Panc1 (cell line): Measurements from ENCODE around the gene ERICH6B. TPM values are rescaled to one million over a fixed set of nuclear protein-coding genes. Genes with fewer than 3 reads are reported as not detected.

Experiments used
- ATAC-seq: fragments of 200-7000 bp; cut with Tn5 transposase; 2 replicates; pipeline ENCODE4 v1.9.1; 2020; ENCODE audit warnings: mild to moderate bottlenecking, moderate library complexity
- BruUV-seq: library from RNA; stranded (reverse); fragments of 400-500 nt; replicated peaks from 2 replicates; lab custom pipeline; 2021; lab: Mats Ljungman, UMichigan
- CTCF ChIA-PET: fragments of 300-600 bp; sonication (Branson Sonifier 250); formaldehyde crosslinking; loops from one replicate; lab custom pipeline; 2022; ENCODE audit warnings: antibody characterized with exemption; lab: Charles Lee
- POLR2A ChIA-PET: fragments of 300-600 bp; sonication (Branson Sonifier 250); formaldehyde crosslinking; loops from one replicate; lab custom pipeline; 2022; ENCODE audit warnings: antibody characterized with exemption; lab: Charles Lee
- DNase-seq: peaks from one replicate; pipeline ENCODE4 v3.0.0-alpha.2; 2010; ENCODE audit warnings: low read depth, low spot score
- H3K27ac ChIP-seq: 2 replicates; pipeline ENCODE4 v1.5.1; 2011; ENCODE audit warnings: mild to moderate bottlenecking, low read length, inconsistent platforms
- H3K27me3 ChIP-seq: fragments of 200-500 bp; sonication (Bioruptor generic); 2 replicates; pipeline ENCODE4 v1.6.0; 2014; ENCODE audit warnings: low read length, inconsistent platforms; ENCODE audit not compliant: control insufficient read depth, insufficient read depth
- H3K36me3 ChIP-seq: fragments of 200-500 bp; sonication (Bioruptor generic); 2 replicates; pipeline ENCODE4 v1.5.1; 2014; ENCODE audit warnings: inconsistent platforms, mild to moderate bottlenecking, low read length, moderate library complexity; ENCODE audit not compliant: control insufficient read depth, insufficient read depth
- H3K4me1 ChIP-seq: 2 replicates; pipeline ENCODE4 v1.5.1; 2011; ENCODE audit warnings: inconsistent platforms, mild to moderate bottlenecking, low read length, moderate library complexity; ENCODE audit not compliant: control insufficient read depth, insufficient read depth
- H3K4me3 ChIP-seq, 2 experiments: 2 replicates each; pipeline ENCODE4 v1.5.1; 2011 to 2012; ENCODE audit warnings: low read depth in 2 of 2, low read length in 2 of 2, mild to moderate bottlenecking in 2 of 2, inconsistent platforms in 1 of 2, moderate library complexity in 1 of 2
- H3K9me3 ChIP-seq: fragments of 200-500 bp; sonication (Bioruptor generic); 2 replicates; pipeline ENCODE4 v1.5.1; 2014; ENCODE audit warnings: low read depth, mild to moderate bottlenecking, inconsistent platforms, low read length, moderate library complexity; ENCODE audit not compliant: control insufficient read depth, insufficient read depth
- CTCF ChIP-seq: fragments of 450-650 bp; IDR thresholded peaks from 2 replicates; pipeline ENCODE4 v1.5.1; 2017; ENCODE audit warnings: mild to moderate bottlenecking
- POLR2AphosphoS5 ChIP-seq: IDR thresholded peaks from 2 replicates; pipeline ENCODE4 v1.6.1; 2012; ENCODE audit warnings: mild to moderate bottlenecking, low read depth, low read length, moderate library complexity
- REST ChIP-seq, 2 experiments: IDR thresholded peaks; 2 replicates each; pipeline ENCODE4 v1.6.1; 2011 to 2012; ENCODE audit warnings: low read depth in 2 of 2, control low read depth in 1 of 2, low read length in 1 of 2, mild to moderate bottlenecking in 1 of 2, moderate library complexity in 1 of 2; ENCODE audit not compliant: insufficient read depth in 1 of 2
- SIN3A ChIP-seq: IDR thresholded peaks from 2 replicates; pipeline ENCODE4 v1.6.1; 2012; ENCODE audit warnings: low read depth, mild to moderate bottlenecking, low read length, moderate library complexity, borderline replicate concordance; ENCODE audit not compliant: insufficient read depth
- TCF7L2 ChIP-seq: IDR thresholded peaks from 2 replicates; pipeline ENCODE4 v1.6.1; 2011; ENCODE audit warnings: mild to moderate bottlenecking, low read depth, low read length, inconsistent platforms
- in situ Hi-C: cut with HindIII; loops from 2 replicates; pipeline ENCODE4 v1.10.0; 2016; ENCODE audit warnings: low sequenced_read_pairs, low pct_unique_long_range_greater_than_20kb
- intact Hi-C: fragments of 100-400 bp; cut with micrococcal nuclease; formaldehyde crosslinking; loops from one replicate; pipeline ENCODE4 v1.10.0; 2022; ENCODE audit not compliant: unreplicated experiment
- total RNA-seq: library from RNA; stranded (reverse); gene quantifications from one replicate; pipeline ENCODE4 v1.2.1, GENCODE V29; 2021; ENCODE audit not compliant: unreplicated experiment

The ERICH6B gene
- total RNA-seq, 1 experiment from 2014 or later: not detected

- DNase-seq: peak; percentile 52
- intact Hi-C loops: no loop called here
- Histone ChIP-seq H3K4me1 (no peaks in the 10 kb centered on the region; the same call in 1 of the 2 replicates), H3K27ac (no peak overlapping the region), H3K4me3 (no peak overlapping the region), H3K36me3 (peaks cover 6% of the 10 kb centered on the region), H3K9me3 (no peaks in the 10 kb centered on the region), H3K27me3 (no peaks in the 10 kb centered on the region)
- no TSS peak for BruUV-seq
- ChIA-PET CTCF (no interaction called here), POLR2A (no interaction called here)
- peak; percentile 80 for ATAC-seq
- in situ Hi-C loops: no loop called here
- TF ChIP-seq POLR2AphosphoS5: no peak
- TF ChIP-seq CTCF: peak; percentile 77; the same call in 1 of the 2 replicates
Measured at GRCh38 chr13:45511310-45512097, 104.0 kb downstream of the ERICH6B start.

GRCh38 chr13:45510672-45511071, 104.9 kb downstream of the ERICH6B start:
- CTCF ChIA-PET: no interaction called here
- no TSS peak for BruUV-seq
- no peaks in the 10 kb centered on the region for H3K9me3 ChIP-seq
- H3K27me3 ChIP-seq: no peaks in the 10 kb centered on the region
- no peak overlapping the region for H3K4me3 ChIP-seq
- no peaks in the 10 kb centered on the region; the same call in 1 of the 2 replicates for H3K4me1 ChIP-seq
- DNase-seq (no peak), ATAC-seq (no peak)
- intact Hi-C loops (no loop called here), in situ Hi-C loops (no loop called here)
- no peak overlapping the region for H3K27ac ChIP-seq
- TF ChIP-seq REST (IDR thresholded peaks at IDR 0.05; ENCODE audit: insufficient read depth in 1 of 2, low read depth in 2 of 2, low read length in 1 of 2) (no peak), CTCF (no peak), TCF7L2 (no peak), SIN3A (no peak), POLR2AphosphoS5 (no peak)
- H3K36me3 ChIP-seq: 0 out of 2 replicates have a peak, but pooled peaks cover 3% of the 10 kb centered on the region
- POLR2A ChIA-PET: no interaction called here
